Cerebellar cortex (tissue), 1 donor: Measurements from ENCODE around the gene CLEC16A.

Experiments
- DNase-seq: peaks from one replicate; pipeline ENCODE4 v3.0.0-alpha.2; 2015; ENCODE audit warnings: low spot score

CLEC16A gene

GRCh38 chr16:11082860-11083388 is 138.6 kb downstream of the CLEC16A start:
- DNase-seq: no peak

- DNase-seq: no peak
These were observed 140.1 kb downstream of the CLEC16A start for GRCh38 chr16:11084484-11084875.

GRCh38 chr16:11084876-11085485 is 140.6 kb downstream of the CLEC16A start:
- peak; percentile 95 for DNase-seq

GRCh38 chr16:11085916-11086315 is 141.6 kb downstream of the CLEC16A start:
- no peak for DNase-seq

- no peak for DNase-seq
These were observed 143.3 kb downstream of the CLEC16A start for GRCh38 chr16:11087691-11088073.

GRCh38 chr16:11088074-11088730 is 143.8 kb downstream of the CLEC16A start:
- DNase-seq: peak; percentile 17

GRCh38 chr16:11088831-11089230 is 144.5 kb downstream of the CLEC16A start:
- no peak for DNase-seq

GRCh38 chr16:11089504-11090124 is 145.2 kb downstream of the CLEC16A start:
- peak; percentile 71 for DNase-seq

GRCh38 chr16:11090232-11090631 is 145.9 kb downstream of the CLEC16A start:
- DNase-seq: no peak

- DNase-seq: no peak
These were observed 146.8 kb downstream of the CLEC16A start for GRCh38 chr16:11091021-11091785.

- DNase-seq: no peak
These were observed 148.6 kb downstream of the CLEC16A start for GRCh38 chr16:11092788-11093571.

- no peak for DNase-seq
These were observed 149.3 kb downstream of the CLEC16A start for GRCh38 chr16:11093572-11094074.

- no peak for DNase-seq
These were observed 149.9 kb downstream of the CLEC16A start for GRCh38 chr16:11094075-11094856.

- DNase-seq: no peak
These were observed 150.6 kb downstream of the CLEC16A start for GRCh38 chr16:11094857-11095565.

GRCh38 chr16:11095935-11096334 is 151.6 kb downstream of the CLEC16A start:
- no peak for DNase-seq

GRCh38 chr16:11097094-11097786 is 152.9 kb downstream of the CLEC16A start:
- DNase-seq: no peak

- no peak for DNase-seq
These were observed 153.4 kb downstream of the CLEC16A start for GRCh38 chr16:11097787-11098167.

- DNase-seq: peak; percentile 23
These were observed 154.4 kb downstream of the CLEC16A start for GRCh38 chr16:11098601-11099390.
